Endothelial cell (in vitro differentiated cells): ENCODE data around the gene UBTD1. TPM values are rescaled to one million over a fixed set of nuclear protein-coding genes. Genes with fewer than 3 reads are reported as not detected.
"Not testable (repeated sequence)": the region's sequence is repeated elsewhere in the genome, so short reads cannot be mapped to it uniquely, and the experiment has no call there.

Experiments used
- DNase-seq: peaks from one replicate; pipeline ENCODE4 v3.0.0; 2021; ENCODE audit warnings: low spot score
- H3K27ac Mint-ChIP-seq: one replicate; pipeline ENCODE4 v1.8.0; 2021; ENCODE audit warnings: mixed read lengths, inconsistent platforms; ENCODE audit not compliant: unreplicated experiment
- H3K27me3 Mint-ChIP-seq: one replicate; pipeline ENCODE4 v1.8.0; 2021; ENCODE audit warnings: mild to moderate bottlenecking, moderate library complexity, mixed read lengths, inconsistent platforms; ENCODE audit not compliant: unreplicated experiment
- H3K36me3 Mint-ChIP-seq: one replicate; pipeline ENCODE4 v1.8.0; 2021; ENCODE audit warnings: mild to moderate bottlenecking, low read depth, mixed read lengths, inconsistent platforms; ENCODE audit not compliant: unreplicated experiment
- H3K4me1 Mint-ChIP-seq: one replicate; pipeline ENCODE4 v1.8.0; 2021; ENCODE audit warnings: mild to moderate bottlenecking, mixed read lengths, inconsistent platforms; ENCODE audit not compliant: unreplicated experiment
- H3K4me3 Mint-ChIP-seq: one replicate; pipeline ENCODE4 v1.8.0; 2021; ENCODE audit warnings: mild to moderate bottlenecking, mixed read lengths, inconsistent platforms; ENCODE audit not compliant: unreplicated experiment
- H3K9me3 Mint-ChIP-seq: one replicate; pipeline ENCODE4 v1.8.0; 2021; ENCODE audit warnings: mixed read lengths, inconsistent platforms; ENCODE audit not compliant: unreplicated experiment
- total RNA-seq: library from RNA; stranded (reverse); fragmentation: NEBNext Ultra II Directional; extraction: Animal tissue kit (Norgen Biotek cat#: 25700); gene quantifications from one replicate; pipeline ENCODE4 v1.2.1, GENCODE V29; 2021; ENCODE audit not compliant: unreplicated experiment
- TF ChIP-seq, protein P1 (sequence below): fragments of 200-600 bp; sonication (generic); IDR thresholded peaks from one replicate; pipeline ENCODE4 v1.5.0; 2021; ENCODE audit warnings: antibody characterized with exemption; ENCODE audit not compliant: unreplicated experiment

Gene UBTD1
- total RNA-seq, 1 donor from 2014 or later = 78.0 TPM

DNA sequence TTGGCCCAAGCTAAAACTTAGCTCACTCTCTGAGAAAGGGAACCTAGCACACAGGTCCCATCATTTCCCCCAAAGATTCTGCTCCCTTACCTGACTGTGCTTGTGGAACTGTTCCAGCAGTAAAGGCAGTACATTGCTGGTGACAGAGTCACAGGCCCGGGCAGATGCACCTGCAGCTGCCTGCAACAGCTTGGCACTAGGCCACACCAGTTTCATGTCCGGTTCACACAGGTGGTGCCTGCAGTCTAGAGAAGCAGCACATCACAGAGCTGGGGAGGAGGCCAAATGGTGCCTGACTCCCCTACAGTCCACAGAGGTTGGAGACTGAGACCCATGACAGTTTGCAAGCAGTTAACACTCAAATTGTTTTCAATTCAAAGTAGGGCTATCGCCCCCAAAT is 30.6 kb upstream of the UBTD1 start:
- no peaks in the 10 kb centered on the region for H3K9me3 Mint-ChIP-seq
- H3K36me3 Mint-ChIP-seq = peaks cover 42% of the 10 kb centered on the region
- no peak overlapping the region for H3K4me3 Mint-ChIP-seq
- H3K4me1 Mint-ChIP-seq = peaks cover 25% of the 10 kb centered on the region
- TF ChIP-seq, protein P1, sequence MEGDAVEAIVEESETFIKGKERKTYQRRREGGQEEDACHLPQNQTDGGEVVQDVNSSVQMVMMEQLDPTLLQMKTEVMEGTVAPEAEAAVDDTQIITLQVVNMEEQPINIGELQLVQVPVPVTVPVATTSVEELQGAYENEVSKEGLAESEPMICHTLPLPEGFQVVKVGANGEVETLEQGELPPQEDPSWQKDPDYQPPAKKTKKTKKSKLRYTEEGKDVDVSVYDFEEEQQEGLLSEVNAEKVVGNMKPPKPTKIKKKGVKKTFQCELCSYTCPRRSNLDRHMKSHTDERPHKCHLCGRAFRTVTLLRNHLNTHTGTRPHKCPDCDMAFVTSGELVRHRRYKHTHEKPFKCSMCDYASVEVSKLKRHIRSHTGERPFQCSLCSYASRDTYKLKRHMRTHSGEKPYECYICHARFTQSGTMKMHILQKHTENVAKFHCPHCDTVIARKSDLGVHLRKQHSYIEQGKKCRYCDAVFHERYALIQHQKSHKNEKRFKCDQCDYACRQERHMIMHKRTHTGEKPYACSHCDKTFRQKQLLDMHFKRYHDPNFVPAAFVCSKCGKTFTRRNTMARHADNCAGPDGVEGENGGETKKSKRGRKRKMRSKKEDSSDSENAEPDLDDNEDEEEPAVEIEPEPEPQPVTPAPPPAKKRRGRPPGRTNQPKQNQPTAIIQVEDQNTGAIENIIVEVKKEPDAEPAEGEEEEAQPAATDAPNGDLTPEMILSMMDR = no peak
- no peak overlapping the region for H3K27ac Mint-ChIP-seq
- peaks cover 5% of the 10 kb centered on the region for H3K27me3 Mint-ChIP-seq
- no peak for DNase-seq

DNA sequence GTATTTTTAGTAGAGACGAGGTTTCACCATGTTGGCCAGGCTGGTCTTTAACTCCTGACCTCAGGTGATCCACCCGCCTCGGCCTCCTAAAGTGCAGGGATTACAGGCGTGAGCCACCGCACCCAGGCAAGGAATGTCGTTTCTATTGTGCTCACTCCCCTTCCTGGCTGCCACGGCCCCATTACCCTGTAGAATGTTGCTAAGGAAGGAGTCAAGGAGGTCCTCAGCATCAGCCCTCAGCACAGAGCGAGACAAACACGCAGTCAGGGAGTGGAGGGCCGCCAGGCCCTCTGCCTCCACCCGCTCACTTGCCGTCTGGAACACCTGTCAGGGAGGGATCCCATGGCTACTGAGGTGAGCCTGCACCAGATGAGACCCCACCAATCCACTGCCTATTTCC is 29.9 kb upstream of the UBTD1 start:
- H3K4me1 Mint-ChIP-seq = peaks cover 27% of the 10 kb centered on the region
- not testable (repeated sequence) for H3K27me3 Mint-ChIP-seq, H3K4me3 Mint-ChIP-seq, DNase-seq, H3K9me3 Mint-ChIP-seq
- peak overlapping the region; percentile 87 for H3K27ac Mint-ChIP-seq
- peaks cover 45% of the 10 kb centered on the region for H3K36me3 Mint-ChIP-seq

DNA sequence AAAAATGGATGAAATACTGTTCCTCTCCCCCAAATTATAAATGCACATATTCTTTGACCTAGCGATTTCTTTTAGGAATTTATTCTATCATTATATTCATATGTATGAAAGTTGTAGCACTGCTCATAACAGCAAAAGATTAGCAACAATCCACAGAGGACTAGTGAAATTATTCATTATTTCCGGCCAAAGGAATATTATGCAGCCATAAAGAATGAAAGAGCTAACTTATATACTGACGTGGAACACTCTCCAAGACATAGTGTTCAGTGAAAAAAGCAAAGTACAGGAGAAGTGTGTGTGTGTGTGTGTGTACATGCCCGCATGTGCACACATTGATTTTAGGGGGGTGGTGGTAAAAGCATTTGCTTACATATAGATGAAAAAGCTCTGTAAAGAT is 23.8 kb upstream of the UBTD1 start:
- Mint-ChIP-seq H3K4me1 (peaks cover 13% of the 10 kb centered on the region), H3K4me3 (peak overlapping the region; percentile 68), H3K9me3 (no peaks in the 10 kb centered on the region), H3K27ac (no peak overlapping the region), H3K27me3 (peaks cover 3% of the 10 kb centered on the region), H3K36me3 (peaks cover 45% of the 10 kb centered on the region)
- TF ChIP-seq, protein P1 = no peak
- no peak for DNase-seq

DNA sequence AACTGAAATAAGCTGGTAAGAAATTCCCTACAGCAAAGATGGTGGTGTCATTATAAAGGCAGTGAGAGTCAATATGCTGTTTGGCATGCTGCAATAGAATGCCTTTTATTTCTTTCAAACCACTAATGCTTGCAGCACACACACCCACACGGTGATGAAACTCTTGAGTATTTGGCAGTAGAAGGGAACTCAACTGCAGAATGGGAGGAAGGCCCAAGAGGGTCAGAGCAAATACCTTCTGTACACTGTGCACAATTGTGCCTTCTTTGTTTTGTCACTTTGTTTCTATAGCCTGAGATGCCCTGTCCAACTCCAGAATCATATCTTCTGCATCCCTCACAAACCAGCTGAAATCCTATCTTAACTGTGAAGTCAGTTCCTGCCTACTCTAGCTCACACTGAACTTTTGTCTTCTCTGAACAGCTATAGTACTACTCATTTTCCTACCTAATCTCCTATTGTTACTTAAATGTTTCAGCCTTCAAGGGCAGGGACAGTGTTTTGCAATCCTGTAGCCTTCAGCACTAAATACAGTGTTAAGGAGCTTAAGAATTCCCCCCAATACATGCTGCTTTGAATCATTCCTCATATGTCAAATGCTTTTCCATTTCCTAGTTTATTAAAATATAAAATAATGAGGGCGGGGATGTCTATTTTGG is 22.7 kb upstream of the UBTD1 start:
- H3K27ac Mint-ChIP-seq = no peak overlapping the region
- H3K36me3 Mint-ChIP-seq = peaks cover 48% of the 10 kb centered on the region
- DNase-seq = no peak
- peaks cover 9% of the 10 kb centered on the region for H3K4me1 Mint-ChIP-seq
- H3K27me3 Mint-ChIP-seq = peaks cover 1% of the 10 kb centered on the region
- H3K4me3 Mint-ChIP-seq = no peak overlapping the region
- TF ChIP-seq, protein P1 = no peak
- no peaks in the 10 kb centered on the region for H3K9me3 Mint-ChIP-seq

DNA sequence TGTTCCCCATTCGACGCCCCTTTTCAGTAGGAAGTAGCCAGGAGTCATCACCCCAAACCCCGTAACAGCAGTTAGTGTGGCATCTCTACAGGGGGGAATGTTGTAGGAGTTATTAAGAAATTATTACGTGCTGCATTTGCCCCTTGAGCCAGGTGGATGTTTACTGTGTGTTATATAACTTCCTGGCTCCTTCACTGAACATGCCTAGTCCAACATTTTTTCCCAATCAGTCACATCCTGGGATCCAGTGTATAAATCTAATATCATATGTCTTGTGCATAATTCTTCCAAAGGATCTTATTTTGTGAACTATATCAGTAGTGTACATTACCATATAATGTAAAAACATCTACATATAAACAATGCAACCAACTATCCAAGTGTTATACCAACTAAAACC is 19.3 kb upstream of the UBTD1 start:
- H3K27ac Mint-ChIP-seq = not testable (repeated sequence)

DNA sequence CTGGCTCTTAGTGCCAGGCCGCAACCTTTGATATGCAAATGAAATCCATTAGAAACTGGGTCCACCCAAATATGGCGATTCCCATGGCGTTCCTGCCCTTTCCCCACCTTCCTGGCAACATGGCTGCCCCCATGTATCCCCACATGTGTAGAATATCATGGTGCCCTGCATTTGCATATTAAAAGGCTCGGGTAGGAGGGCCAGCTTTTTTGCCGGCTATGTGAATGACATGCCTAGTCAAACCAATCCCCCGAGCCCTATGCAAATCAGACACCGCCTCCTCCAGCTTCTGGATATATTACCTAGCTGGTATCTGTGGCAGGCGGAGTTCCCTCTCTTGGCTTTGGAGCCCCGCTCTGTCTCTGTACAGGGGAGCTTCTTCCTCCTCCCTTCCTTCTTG is 18.8 kb upstream of the UBTD1 start:
- DNase-seq = no peak

More for the DNA sequence above, 19.3 kb upstream of the UBTD1 start:
- not testable (repeated sequence) for H3K4me3 Mint-ChIP-seq, H3K27me3 Mint-ChIP-seq, H3K9me3 Mint-ChIP-seq, H3K4me1 Mint-ChIP-seq, DNase-seq
- H3K36me3 Mint-ChIP-seq = peaks cover 43% of the 10 kb centered on the region

More for the DNA sequence above, 18.8 kb upstream of the UBTD1 start:
- Mint-ChIP-seq H3K36me3 (peaks cover 40% of the 10 kb centered on the region), H3K27me3 (peaks cover 3% of the 10 kb centered on the region), H3K9me3 (no peaks in the 10 kb centered on the region), H3K4me1 (peaks cover 9% of the 10 kb centered on the region), H3K4me3 (no peak overlapping the region), H3K27ac (no peak overlapping the region)
- TF ChIP-seq, protein P1 = no peak
